HG03565 (cell line): ENCODE measurements around the gene ENOX1.
A peak's percentile ranks its signal among the peaks of the same experiment; 100 is the strongest.

Experiments
- ATAC-seq: cut with Tn5 transposase; IDR thresholded peaks from one replicate; pipeline ENCODE4 v1.9.1; 2021; ENCODE audit warnings: mild to moderate bottlenecking, moderate library complexity; ENCODE audit not compliant: unreplicated experiment

Gene ENOX1

GRCh38 chr13:43744261-43745031 lies 42.3 kb downstream of the ENOX1 start:
- ATAC-seq, result no peak

DNA sequence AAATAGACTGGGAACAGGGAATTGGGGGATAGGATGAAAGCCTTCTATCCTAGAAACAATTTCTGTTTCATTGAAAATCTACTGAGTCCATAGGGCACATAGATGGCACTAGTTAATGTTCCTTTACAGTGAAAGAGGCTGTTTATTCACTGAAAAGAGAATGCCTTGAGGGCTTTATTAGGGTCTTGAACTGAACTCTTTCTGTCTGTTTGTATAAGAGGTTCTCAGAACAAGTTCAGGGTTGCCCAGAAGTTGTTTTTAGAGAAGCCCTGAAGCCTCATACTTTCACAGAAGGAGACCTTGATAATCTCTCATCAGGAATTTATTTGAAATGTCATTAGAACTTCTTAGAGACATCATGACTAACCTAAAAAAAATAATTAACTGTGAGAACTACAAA lies 43.9 kb downstream of the ENOX1 start:
- no peak for ATAC-seq

GRCh38 chr13:43737392-43737923 lies 49.3 kb downstream of the ENOX1 start:
- no peak for ATAC-seq

DNA sequence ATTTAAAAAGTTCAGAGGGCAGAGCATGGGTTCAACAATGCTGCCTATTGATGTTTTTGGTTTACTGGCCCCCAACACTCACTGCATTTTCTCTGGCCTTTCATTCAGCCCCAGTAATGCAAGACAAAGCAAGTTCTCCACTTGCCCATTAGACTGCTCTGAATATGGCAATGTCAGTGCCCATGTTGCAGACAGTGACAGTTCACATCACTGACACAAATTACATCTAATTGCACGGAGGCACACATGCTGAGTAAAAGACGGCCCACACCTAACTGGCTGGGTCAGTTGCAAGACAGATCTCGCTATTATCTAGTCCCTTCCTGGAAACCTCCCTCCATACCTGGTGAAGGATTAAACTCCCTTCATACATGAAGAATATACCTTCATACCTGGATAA lies 54.0 kb downstream of the ENOX1 start:
- ATAC-seq, result no peak

GRCh38 chr13:43731296-43731695 lies 55.5 kb downstream of the ENOX1 start:
- no peak for ATAC-seq

DNA sequence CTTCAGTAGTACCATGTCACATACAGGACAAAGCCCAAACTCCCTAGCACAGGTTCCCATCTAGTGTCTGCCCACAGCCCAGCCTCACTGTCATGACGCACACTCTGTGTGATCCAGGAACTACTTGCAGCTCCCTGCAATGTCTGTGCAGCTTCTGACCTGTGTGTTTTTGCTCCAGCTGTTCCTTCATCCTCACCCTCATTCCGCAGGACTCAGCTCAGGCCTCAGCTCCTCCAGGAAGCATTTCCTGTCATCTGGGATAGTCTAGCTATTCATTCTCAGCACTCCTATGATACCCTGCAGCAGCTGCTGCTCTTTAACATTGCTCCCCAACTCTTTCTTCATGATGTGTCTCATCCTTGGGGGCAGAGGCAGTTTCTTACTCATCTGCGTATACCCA lies 56.1 kb downstream of the ENOX1 start:
- no peak for ATAC-seq

DNA sequence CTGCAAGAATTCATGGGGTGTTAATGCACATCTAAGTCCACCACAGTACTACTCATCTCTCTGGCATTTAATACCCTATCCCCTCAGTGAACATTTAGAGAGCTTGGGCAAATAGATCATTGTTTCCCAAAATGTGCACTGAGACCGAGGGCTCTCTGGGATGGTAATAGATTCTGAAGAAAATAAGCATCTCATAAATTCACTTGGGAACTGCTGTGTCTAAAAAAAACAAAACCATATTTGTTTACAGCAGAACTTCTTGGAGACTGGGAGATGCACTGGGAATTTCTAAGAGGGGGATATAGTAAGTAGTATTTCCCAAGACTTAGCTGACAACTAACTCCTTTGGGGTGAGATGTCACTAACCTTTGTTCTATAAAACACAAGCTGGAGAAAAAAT lies 58.4 kb downstream of the ENOX1 start:
- no peak for ATAC-seq

DNA sequence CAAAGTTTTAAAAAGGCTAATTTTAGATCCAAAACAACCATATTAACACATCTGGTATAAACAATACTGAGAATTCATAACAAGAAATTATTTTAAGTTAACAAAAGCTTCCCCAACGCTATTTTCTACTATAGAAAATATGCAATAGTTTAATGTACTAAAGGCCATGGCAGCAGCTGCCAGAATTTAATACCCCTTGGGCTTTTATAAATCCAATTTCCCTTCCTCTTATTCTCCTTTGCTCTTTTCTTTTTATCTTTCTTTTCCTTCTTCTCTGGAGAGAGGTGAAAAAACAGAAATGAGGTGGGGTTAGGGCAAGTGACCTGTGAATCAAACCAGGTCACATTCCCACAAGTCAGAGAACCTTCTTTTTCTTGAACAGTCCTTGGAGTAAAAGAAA lies 58.9 kb downstream of the ENOX1 start:
- ATAC-seq, result no peak

GRCh38 chr13:43725460-43725859 lies 61.3 kb downstream of the ENOX1 start:
- ATAC-seq, result no peak

- ATAC-seq, result no peak
Observed at GRCh38 chr13:43720780-43721397, 65.9 kb downstream of the ENOX1 start.

GRCh38 chr13:43698758-43699157 lies 88.0 kb downstream of the ENOX1 start:
- no peak for ATAC-seq

GRCh38 chr13:43698009-43698408 lies 88.8 kb downstream of the ENOX1 start:
- no peak for ATAC-seq

- ATAC-seq, result no peak
Observed at GRCh38 chr13:43697323-43697722, 89.4 kb downstream of the ENOX1 start.

DNA sequence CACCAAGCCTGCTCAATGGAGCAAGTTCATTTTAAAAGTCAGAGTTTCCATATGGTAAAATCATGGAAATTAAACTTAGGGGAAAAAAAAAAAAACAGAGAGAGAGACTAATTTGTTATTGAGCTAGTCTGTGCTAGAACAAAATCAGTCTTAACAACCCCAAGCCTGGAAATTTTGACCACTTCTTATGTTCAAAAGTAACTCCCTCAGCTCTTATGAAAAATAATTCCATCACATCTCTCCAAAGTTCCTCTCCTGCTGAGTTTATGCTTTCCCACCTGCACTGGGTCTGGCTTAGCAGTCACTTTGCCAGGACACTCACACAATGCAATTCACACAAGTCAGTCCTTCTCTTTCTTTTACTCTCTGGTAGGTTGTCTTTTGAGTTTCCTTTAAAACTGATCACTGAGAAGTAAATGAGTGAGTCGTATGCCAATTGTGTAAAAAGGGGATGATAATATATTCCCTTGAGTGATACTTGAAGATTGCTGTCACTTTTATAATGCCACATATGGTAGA lies 92.6 kb downstream of the ENOX1 start:
- ATAC-seq, result no peak

DNA sequence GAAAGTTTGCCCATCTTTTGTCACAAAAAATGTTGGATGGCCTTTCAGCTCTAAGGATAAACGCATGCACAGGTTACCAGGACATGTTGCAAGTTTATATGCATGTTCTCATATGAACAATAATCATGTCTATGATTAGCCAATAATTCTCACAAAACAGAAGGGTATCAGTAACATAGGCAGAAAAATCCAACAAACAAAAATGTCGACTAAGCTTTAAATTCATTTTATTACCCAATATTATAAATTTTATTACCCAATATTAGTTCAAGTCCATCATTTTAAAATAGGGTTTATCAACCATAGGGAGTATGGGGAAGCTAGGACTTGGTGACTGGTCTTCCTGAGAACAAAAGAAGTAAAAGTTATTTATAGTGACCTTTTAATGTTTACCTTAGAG lies 93.1 kb downstream of the ENOX1 start:
- no peak for ATAC-seq

GRCh38 chr13:43688227-43688907 lies 98.4 kb downstream of the ENOX1 start:
- no peak for ATAC-seq

DNA sequence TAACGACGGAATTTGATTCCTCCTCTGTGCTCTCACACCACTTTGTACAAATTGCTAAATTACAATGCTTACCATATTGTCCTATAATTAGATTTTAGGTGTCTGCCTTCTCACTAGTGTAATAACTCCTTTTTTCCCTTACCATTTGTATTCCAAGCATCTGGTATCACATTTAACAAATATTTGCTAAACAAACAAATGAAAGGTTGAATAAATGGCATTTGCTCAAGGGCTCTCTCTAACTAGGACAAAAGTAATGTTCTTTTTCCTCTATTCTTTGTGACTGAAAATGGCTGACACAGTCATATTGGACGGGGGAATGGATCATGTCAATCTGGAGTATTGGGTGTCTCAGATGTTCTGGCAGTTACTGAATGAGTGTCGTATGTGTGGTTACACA lies 99.7 kb downstream of the ENOX1 start:
- ATAC-seq, result no peak

- ATAC-seq, result no peak
Observed at GRCh38 chr13:43686557-43686956, 100.2 kb downstream of the ENOX1 start.

DNA sequence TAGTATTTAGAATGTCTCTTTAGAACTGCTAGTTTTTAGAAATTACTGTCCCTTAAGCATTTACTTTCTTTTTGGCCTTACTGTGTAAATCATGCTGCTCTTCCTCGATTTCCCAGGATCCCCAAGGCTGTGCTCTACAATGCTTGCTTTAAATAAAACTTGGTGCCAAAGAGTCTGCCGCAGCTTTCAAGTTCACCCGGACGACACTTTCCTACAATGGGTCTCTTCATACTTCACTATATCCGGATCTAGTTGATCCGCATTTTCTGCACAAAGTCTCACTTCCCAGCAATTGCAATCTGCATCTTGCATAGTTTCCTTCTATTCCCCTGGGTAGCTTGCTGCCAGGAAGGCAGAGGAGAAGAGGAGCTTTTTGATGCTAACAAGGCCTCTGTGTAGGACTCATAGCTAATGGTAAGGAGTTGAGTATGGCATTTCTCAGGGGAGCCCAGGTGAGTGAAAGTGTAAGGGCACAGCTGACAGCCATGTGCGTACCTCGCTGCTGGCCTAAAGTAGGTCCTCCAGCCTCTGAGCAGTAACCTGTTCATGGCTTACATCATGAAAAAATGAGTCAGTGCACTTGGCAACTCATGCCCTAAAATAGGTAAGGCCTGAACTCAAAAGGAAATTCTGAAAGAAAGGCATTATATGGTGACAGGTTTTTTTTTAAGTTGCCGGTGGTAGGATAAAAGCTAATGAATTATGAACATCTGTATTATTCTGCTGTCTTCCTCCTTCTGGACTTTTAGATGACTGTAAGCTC lies 101.6 kb downstream of the ENOX1 start:
- ATAC-seq, result no peak

- no peak for ATAC-seq
Observed at GRCh38 chr13:43682701-43683100, 104.1 kb downstream of the ENOX1 start.

GRCh38 chr13:43676320-43676719 lies 110.5 kb downstream of the ENOX1 start:
- ATAC-seq, result peak; percentile 95
